IMR-90 (cell line): ENCODE data around the gene SLC9A9. TPM values are rescaled to one million over a fixed set of nuclear protein-coding genes. Genes with fewer than 3 reads are reported as not detected.

Source experiments
- ATAC-seq: fragments of 200-7000 bp; cut with Tn5 transposase; 2 replicates; pipeline ENCODE4 v1.9.1; 2020; ENCODE audit warnings: low read depth, mild to moderate bottlenecking, moderate library complexity
- BruUV-seq: library from RNA; stranded (reverse); fragments of 400-500 nt; replicated peaks from 2 replicates; lab custom pipeline; 2021; lab: Mats Ljungman, UMichigan
- CTCF ChIA-PET: fragments of 300-600 bp; formaldehyde crosslinking; extraction: SDS; loops from one replicate; lab custom pipeline; 2021; ENCODE audit warnings: antibody characterized with exemption; lab: Yijun Ruan, JAX
- POLR2A ChIA-PET: fragments of 300-600 bp; sonication (Branson Sonifier 250); formaldehyde crosslinking; loops from one replicate; lab custom pipeline; 2022; ENCODE audit warnings: antibody characterized with exemption; ENCODE audit not compliant: unreplicated experiment; lab: Charles Lee
- DNase-seq: peaks from one replicate; pipeline ENCODE4 v3.0.0; 2013
- H2AFZ ChIP-seq: replicated peaks from 2 replicates; pipeline ENCODE3; 2013; ENCODE audit warnings: low read length, mild to moderate bottlenecking; ENCODE audit not compliant: poor library complexity
- H2AK5ac ChIP-seq: 2 replicates; pipeline ENCODE4 v1.6.1; 2013; ENCODE audit warnings: low read depth, low read length, inconsistent platforms
- H2AK9ac ChIP-seq: replicated peaks from 2 replicates; pipeline ENCODE3; 2013; ENCODE audit warnings: mild to moderate bottlenecking, low read depth, low read length, moderate library complexity; ENCODE audit not compliant: poor library complexity
- H2BK120ac ChIP-seq: 2 replicates; pipeline ENCODE4 v1.6.1; 2013; ENCODE audit warnings: low read depth, low read length, inconsistent platforms
- H2BK15ac ChIP-seq: 3 replicates; pipeline ENCODE4 v1.6.1; 2013; ENCODE audit warnings: low read depth, low read length, inconsistent platforms
- H2BK20ac ChIP-seq: 2 replicates; pipeline ENCODE4 v1.6.1; 2013; ENCODE audit warnings: low read depth, mild to moderate bottlenecking, inconsistent platforms, low read length, moderate library complexity
- H2BK5ac ChIP-seq: 2 replicates; pipeline ENCODE4 v1.6.1; 2013; ENCODE audit warnings: mild to moderate bottlenecking, low read depth, low read length, inconsistent platforms; ENCODE audit not compliant: poor library complexity, severe bottlenecking
- H3K14ac ChIP-seq: replicated peaks from 2 replicates; pipeline ENCODE4 v1.6.1; 2013; ENCODE audit warnings: low read depth, low read length, inconsistent platforms
- H3K18ac ChIP-seq: 2 replicates; pipeline ENCODE4 v1.6.1; 2013; ENCODE audit warnings: low read depth, low read length, control low read depth
- H3K23ac ChIP-seq: 2 replicates; pipeline ENCODE4 v1.6.1; 2013; ENCODE audit warnings: low read depth, low read length, inconsistent platforms
- H3K27ac ChIP-seq: 2 replicates; pipeline ENCODE4 v1.5.1; 2013; ENCODE audit warnings: mild to moderate bottlenecking, control low read depth, low read length; ENCODE audit not compliant: insufficient read depth
- H3K27me3 ChIP-seq: 2 replicates; pipeline ENCODE4 v1.6.1; 2013; ENCODE audit warnings: low read length; ENCODE audit not compliant: control insufficient read depth, insufficient read depth
- H3K36me3 ChIP-seq: 2 replicates; pipeline ENCODE4 v1.6.1; 2013; ENCODE audit warnings: low read length, mixed read lengths; ENCODE audit not compliant: control insufficient read depth, insufficient read depth
- H3K4ac ChIP-seq: 2 replicates; pipeline ENCODE4 v1.6.1; 2013; ENCODE audit warnings: low read depth, low read length, inconsistent platforms
- H3K4me1 ChIP-seq: 2 replicates; pipeline ENCODE4 v1.6.1; 2013; ENCODE audit warnings: low read length, mixed read lengths; ENCODE audit not compliant: control insufficient read depth, insufficient read depth
- H3K4me2 ChIP-seq: 2 replicates; pipeline ENCODE4 v1.6.1; 2013; ENCODE audit warnings: low read depth, mild to moderate bottlenecking, control low read depth, low read length, moderate library complexity
- H3K4me3 ChIP-seq: 2 replicates; pipeline ENCODE4 v1.5.1; 2013; ENCODE audit warnings: low read depth, mild to moderate bottlenecking, control low read depth, low read length, moderate library complexity; ENCODE audit not compliant: insufficient read depth
- H3K56ac ChIP-seq: 2 replicates; pipeline ENCODE4 v1.6.1; 2013; ENCODE audit warnings: low read length, inconsistent platforms; ENCODE audit not compliant: insufficient read depth; ENCODE audit errors: extremely low read depth
- H3K79me1 ChIP-seq, 2 experiments: 2 replicates each; pipeline ENCODE4 v1.6.1; 2013; ENCODE audit warnings: low read length in 2 of 2, inconsistent platforms in 1 of 2, low read depth in 1 of 2
- H3K9ac ChIP-seq: 2 replicates; pipeline ENCODE4 v1.6.1; 2013; ENCODE audit warnings: low read depth, low read length, control low read depth
- H3K9me1 ChIP-seq: 2 replicates; pipeline ENCODE4 v1.6.1; 2013; ENCODE audit warnings: low read length, inconsistent platforms; ENCODE audit not compliant: insufficient read depth
- H3K9me3 ChIP-seq: 2 replicates; pipeline ENCODE4 v1.6.1; 2013; ENCODE audit warnings: low read length; ENCODE audit not compliant: control insufficient read depth, insufficient read depth
- H4K20me1 ChIP-seq: 2 replicates; pipeline ENCODE4 v1.6.1; 2013; ENCODE audit warnings: low read length, inconsistent platforms; ENCODE audit not compliant: insufficient read depth
- H4K5ac ChIP-seq: 2 replicates; pipeline ENCODE4 v1.6.1; 2013; ENCODE audit warnings: mild to moderate bottlenecking, low read depth, low read length, control low read depth
- H4K8ac ChIP-seq, 2 experiments: 2 replicates each; pipeline ENCODE4 v1.6.1; 2013; ENCODE audit warnings: low read depth in 2 of 2, low read length in 2 of 2, control low read depth in 1 of 2, inconsistent platforms in 1 of 2
- H4K91ac ChIP-seq: 2 replicates; pipeline ENCODE4 v1.6.1; 2013; ENCODE audit warnings: low read depth, low read length, inconsistent platforms; ENCODE audit not compliant: insufficient read depth
- CEBPB ChIP-seq: IDR thresholded peaks from 2 replicates; pipeline ENCODE4 v1.6.1; 2012; ENCODE audit warnings: low read depth, low read length, improper control_type of control experiment
- CTCF ChIP-seq: conservative IDR thresholded peaks from 2 replicates; pipeline ENCODE4 v1.5.1; 2012; ENCODE audit warnings: mild to moderate bottlenecking, low read depth, low read length, improper control_type of control experiment
- FOS ChIP-seq: fragments of 150-350 bp; IDR thresholded peaks from 2 replicates; pipeline ENCODE4 v1.6.1; 2016; ENCODE audit warnings: low read depth, low read length
- MAFK ChIP-seq: IDR thresholded peaks from 2 replicates; pipeline ENCODE4 v1.6.1; 2012; ENCODE audit warnings: low read depth, low read length, improper control_type of control experiment
- MAZ ChIP-seq: IDR thresholded peaks from 2 replicates; pipeline ENCODE4 v1.6.1; 2012; ENCODE audit warnings: low read depth, mild to moderate bottlenecking, low read length, improper control_type of control experiment, moderate library complexity, borderline replicate concordance
- MXI1 ChIP-seq: IDR thresholded peaks from 2 replicates; pipeline ENCODE4 v1.6.1; 2012; ENCODE audit warnings: low read depth, mild to moderate bottlenecking, low read length, moderate library complexity, borderline replicate concordance
- POLR2A ChIP-seq: IDR thresholded peaks from 2 replicates; pipeline ENCODE4 v1.6.1; 2012; ENCODE audit warnings: mild to moderate bottlenecking, low read depth, low read length
- RAD21 ChIP-seq: IDR thresholded peaks from 2 replicates; pipeline ENCODE4 v1.6.1; 2012; ENCODE audit warnings: low read length, improper control_type of control experiment
- RCOR1 ChIP-seq: IDR thresholded peaks from 2 replicates; pipeline ENCODE4 v1.6.1; 2012; ENCODE audit warnings: mild to moderate bottlenecking, low read length, improper control_type of control experiment; ENCODE audit not compliant: insufficient replicate concordance
- RFX5 ChIP-seq: IDR thresholded peaks from 2 replicates; pipeline ENCODE4 v1.8.0; 2012; ENCODE audit warnings: low read depth, mild to moderate bottlenecking, low read length, moderate library complexity
- SMC3 ChIP-seq: fragments of 150-350 bp; IDR thresholded peaks from 2 replicates; pipeline ENCODE4 v1.6.1; 2016; ENCODE audit warnings: low read depth, mild to moderate bottlenecking, antibody characterized with exemption, low read length, moderate library complexity
- USF2 ChIP-seq: fragments of 150-350 bp; IDR thresholded peaks from 2 replicates; pipeline ENCODE4 v1.6.1; 2017; ENCODE audit warnings: mild to moderate bottlenecking, antibody characterized with exemption, low read length, low read depth
- WGBS, 2 experiments: methylation state at CpG; one replicate each; pipeline versions ENCODE4 v1.1.5 to v1.1.7; 2013; ENCODE audit warnings: missing lambda C conversion rate in 2 of 2; ENCODE audit not compliant: insufficient read length in 1 of 2; ENCODE audit errors: extremely low coverage in 2 of 2; 5-methylcytosine and 5-hydroxymethylcytosine counted together
- dilution Hi-C: fragments of 300-500 bp; cut with HindIII; formaldehyde crosslinking; loops from one replicate; pipeline ENCODE4 v1.14.3; 2018; ENCODE audit warnings: low sequenced_read_pairs; ENCODE audit not compliant: unreplicated experiment
- in situ Hi-C: fragments of 300-500 bp; cut with MboI; formaldehyde crosslinking; loops from 3 replicates; pipeline ENCODE4 v1.14.3; 2019; ENCODE audit warnings: low sequenced_read_pairs, inconsistent platforms, mixed read lengths
- intact Hi-C: fragments of 100-400 bp; cut with micrococcal nuclease; formaldehyde crosslinking; loops from 2 replicates; pipeline ENCODE4 v1.10.0; 2022
- polyA plus RNA-seq, 3 experiments: library from polyadenylated mRNA; depleted of rRNA; stranded (reverse); fragments of >200 nt; gene quantifications; 2 replicates each; pipeline ENCODE4 v1.2.3, GENCODE V29; 2012; ENCODE audit warnings: low replicate concordance in 1 of 3
- total RNA-seq: library from RNA; depleted of rRNA; stranded (reverse); fragments of >200 nt; gene quantifications from 2 replicates; pipeline ENCODE4 v1.2.3, GENCODE V29; 2012

Gene SLC9A9
- total and polyA plus RNA-seq, 2 of the 4 experiments (the other 2 are of a cell fraction), result 1.4 to 2.3 TPM

GRCh38 chr3:143596957-143597642 is 251.2 kb downstream of the SLC9A9 start (continued):
- no peak for TF ChIP-seq USF2

GRCh38 chr3:143595456-143596077 is 252.7 kb downstream of the SLC9A9 start:
- no peak overlapping the region for H3K27ac ChIP-seq
- intact Hi-C loops (no loop called here), in situ Hi-C loops (no loop called here), dilution Hi-C loops (no loop called here)
- no peak overlapping the region for H3K4me2 ChIP-seq
- H3K4me3 ChIP-seq, result no peak overlapping the region
- H2AFZ ChIP-seq, result no peak overlapping the region
- no peaks in the 10 kb centered on the region for H3K9me3 ChIP-seq
- no peaks in the 10 kb centered on the region for H3K36me3 ChIP-seq
- DNase-seq, result no peak
- H3K14ac ChIP-seq, result no peak overlapping the region
- no TSS peak for BruUV-seq
- H3K56ac ChIP-seq, result no peak overlapping the region
- H4K8ac ChIP-seq, result no peak overlapping the region
- no peak overlapping the region for H2BK120ac ChIP-seq
- no peak overlapping the region for H3K18ac ChIP-seq
- no peak overlapping the region for H2BK5ac ChIP-seq
- no peaks in the 10 kb centered on the region for H4K20me1 ChIP-seq
- no peak overlapping the region for H4K5ac ChIP-seq
- H3K9me1 ChIP-seq, result no peaks in the 10 kb centered on the region
- no peak overlapping the region for H2BK15ac ChIP-seq
- no peak overlapping the region for H3K23ac ChIP-seq
- H3K4ac ChIP-seq, result no peak overlapping the region
- WGBS, 2 experiments, result 92% methylated on average over 2 of the region's 3 CpGs; no CpG with 5 or more reads in 1 of the 2 experiments
- H2BK20ac ChIP-seq, result no peak overlapping the region
- no peaks in the 10 kb centered on the region for H3K27me3 ChIP-seq
- no peak overlapping the region for H2AK5ac ChIP-seq
- H3K9ac ChIP-seq, result no peak overlapping the region
- no peak overlapping the region for H2AK9ac ChIP-seq
- no peaks in the 10 kb centered on the region for H3K79me1 ChIP-seq
- H3K4me1 ChIP-seq, result no peaks in the 10 kb centered on the region
- POLR2A ChIA-PET, result no interaction called here
- CTCF ChIA-PET, result no interaction called here
- ATAC-seq, result no peak
- H4K91ac ChIP-seq, result no peak overlapping the region
- TF ChIP-seq CEBPB, result no peak
- TF ChIP-seq USF2, result no peak
- no peak for TF ChIP-seq POLR2A
- no peak for TF ChIP-seq CTCF
- TF ChIP-seq RAD21, result no peak
- no peak for TF ChIP-seq SMC3
- no peak for TF ChIP-seq MAFK
- TF ChIP-seq RCOR1, result no peak
- no peak for TF ChIP-seq MXI1
- TF ChIP-seq FOS, result no peak
- no peak for TF ChIP-seq RFX5
- no peak for TF ChIP-seq MAZ
